HAP-1 (cell line): ENCODE data around the gene HK1.

Experiments used
- DNase-seq, 2 experiments: peaks; one replicate each; pipeline ENCODE4 v3.0.0-alpha.2; 2016 to 2020; ENCODE audit warnings: low spot score in 2 of 2
- H3K27me3 ChIP-seq: fragments of 250-450 bp; sonication (Bioruptor Pico); 2 replicates; pipeline ENCODE4 v1.5.1; 2020; ENCODE audit warnings: low read depth, mild to moderate bottlenecking, moderate library complexity
- H3K36me3 ChIP-seq: fragments of 250-450 bp; sonication (Bioruptor Pico); replicated peaks from 2 replicates; pipeline ENCODE4 v1.5.1; 2020; ENCODE audit warnings: mild to moderate bottlenecking
- H3K4me1 ChIP-seq: fragments of 250-450 bp; sonication (Bioruptor Pico); 2 replicates; pipeline ENCODE4 v1.5.1; 2020; ENCODE audit warnings: mild to moderate bottlenecking
- H3K4me3 ChIP-seq: fragments of 250-450 bp; sonication (Bioruptor Pico); 2 replicates; pipeline ENCODE4 v1.5.1; 2020; ENCODE audit warnings: mild to moderate bottlenecking, moderate library complexity
- H3K9me3 ChIP-seq: fragments of 250-450 bp; sonication (Bioruptor Pico); 2 replicates; pipeline ENCODE4 v1.5.1; 2020; ENCODE audit warnings: mild to moderate bottlenecking, moderate library complexity
- in situ Hi-C: fragments of 300-500 bp; cut with MboI; formaldehyde crosslinking; loops from 3 replicates; pipeline ENCODE4 v1.14.3; 2020; ENCODE audit warnings: low sequenced_read_pairs, inconsistent platforms, mixed read lengths

Gene HK1

DNA sequence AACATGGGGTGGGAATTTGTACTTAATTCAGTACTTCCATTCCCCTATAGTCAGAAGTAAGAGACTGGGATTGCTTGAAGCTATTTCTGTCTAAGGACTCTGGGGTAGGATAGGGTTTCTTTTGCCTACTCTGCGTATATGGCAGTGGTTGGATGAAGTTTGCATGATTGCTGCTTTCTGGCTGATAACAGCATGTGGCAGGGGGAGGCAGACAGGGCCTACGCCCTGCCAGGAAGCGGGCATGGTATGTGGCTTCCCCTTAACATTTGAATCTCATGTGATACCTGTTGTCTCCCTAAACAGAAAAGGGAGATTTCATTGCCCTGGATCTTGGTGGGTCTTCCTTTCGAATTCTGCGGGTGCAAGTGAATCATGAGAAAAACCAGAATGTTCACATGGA lies 81.3 kb downstream of the HK1 start:
- Histone ChIP-seq H3K27me3 (no peaks in the 10 kb centered on the region), H3K9me3 (no peaks in the 10 kb centered on the region), H3K4me3 (no peak overlapping the region), H3K36me3 (no peaks in the 10 kb centered on the region; the same call in none of the 2 replicates), H3K4me1 (no peaks in the 10 kb centered on the region)
- no peak for DNase-seq
- in situ Hi-C loops: no loop called here

DNA sequence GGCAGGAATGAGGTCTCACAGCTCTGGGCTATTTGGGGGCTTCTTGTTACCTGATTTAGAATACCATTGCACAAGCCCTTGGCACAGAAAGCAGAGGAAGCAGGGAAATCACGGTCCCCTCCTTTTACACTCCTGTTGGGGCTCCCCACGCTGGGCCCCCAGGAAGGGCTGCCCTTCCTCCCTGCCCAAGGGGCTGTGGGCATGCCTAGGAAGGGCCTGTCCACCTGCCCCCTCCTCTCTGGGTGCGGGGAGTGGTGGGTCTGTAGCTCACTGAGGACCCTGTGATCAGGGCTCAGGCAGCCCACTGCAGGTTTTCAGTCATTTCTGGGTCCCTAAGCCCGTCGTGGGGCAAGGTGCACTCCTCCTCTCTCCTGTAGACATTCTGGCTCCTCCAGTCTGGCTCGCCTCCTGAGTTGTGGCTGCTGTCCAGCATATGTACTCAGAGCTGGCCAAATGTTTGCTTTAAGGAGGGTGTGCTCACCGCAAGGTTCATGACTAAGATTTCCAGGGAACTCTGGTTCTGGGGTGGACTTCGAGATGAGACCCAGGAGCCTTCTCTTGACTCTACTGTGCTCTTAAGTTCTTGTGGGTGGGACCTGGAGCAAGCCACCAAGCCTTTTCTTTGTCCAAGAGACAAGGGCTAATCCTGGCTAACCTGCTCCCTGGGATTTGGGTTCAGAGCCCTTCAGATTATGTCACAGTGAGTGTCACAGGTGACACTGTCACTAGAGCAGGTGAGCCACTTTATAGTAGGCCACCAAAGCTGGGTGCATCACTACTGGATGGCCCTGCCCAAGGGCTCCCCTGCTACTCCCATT lies 82.4 kb downstream of the HK1 start:
- Histone ChIP-seq H3K27me3 (no peaks in the 10 kb centered on the region), H3K36me3 (peaks cover under 1% of the 10 kb centered on the region), H3K4me3 (no peak overlapping the region), H3K9me3 (no peaks in the 10 kb centered on the region), H3K4me1 (no peaks in the 10 kb centered on the region)
- no peak for DNase-seq
- in situ Hi-C loops: no loop called here

DNA sequence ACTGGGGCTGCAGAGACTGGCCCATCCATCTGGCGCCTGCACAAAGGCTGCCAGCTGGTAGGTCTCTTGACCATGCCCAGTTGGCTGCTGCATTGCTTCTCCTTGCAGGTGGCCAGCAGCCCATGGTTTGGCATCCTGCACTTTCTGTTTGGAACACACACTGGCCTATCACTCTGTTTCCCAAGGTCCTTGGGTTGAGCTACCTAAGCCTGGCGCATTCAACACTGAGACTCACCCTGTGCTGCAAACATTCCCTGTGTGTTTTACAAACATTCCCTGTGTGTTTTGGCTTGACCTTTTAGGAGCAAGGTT lies 83.0 kb downstream of the HK1 start:
- DNase-seq: no peak

DNA sequence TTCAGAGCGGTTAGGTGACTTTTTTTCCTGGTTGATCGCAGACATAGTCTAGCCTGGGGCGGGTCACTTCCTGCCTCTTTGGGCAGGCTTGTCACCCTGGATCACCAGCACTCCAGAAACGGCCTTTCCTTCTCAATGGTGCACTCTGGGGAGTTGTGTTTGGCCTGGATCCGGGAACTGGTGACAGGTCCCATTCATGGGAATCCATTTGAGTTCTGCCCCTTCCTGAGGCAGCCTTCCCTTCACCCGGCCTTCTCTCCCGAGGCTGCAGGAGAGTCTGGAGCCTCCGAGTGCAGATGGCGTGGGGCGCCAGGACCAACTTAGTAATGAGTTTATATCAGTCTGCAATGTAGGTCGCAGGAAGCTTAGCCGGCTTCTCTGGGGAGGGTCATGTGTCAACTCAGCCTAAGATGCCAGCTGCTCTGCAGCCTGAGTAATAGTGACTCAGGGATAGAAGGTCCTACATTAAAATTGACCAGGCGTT lies 84.2 kb downstream of the HK1 start:
- H3K4me3 ChIP-seq: no peak overlapping the region
- H3K4me1 ChIP-seq: no peaks in the 10 kb centered on the region
- in situ Hi-C loops: no loop called here
- DNase-seq: no peak
- H3K9me3 ChIP-seq: no peaks in the 10 kb centered on the region
- H3K36me3 ChIP-seq: peaks cover 5% of the 10 kb centered on the region
- H3K27me3 ChIP-seq: no peaks in the 10 kb centered on the region

More for the DNA sequence above, 83.0 kb downstream of the HK1 start:
- H3K36me3 ChIP-seq: peaks cover 5% of the 10 kb centered on the region
- in situ Hi-C loops: no loop called here
- H3K9me3 ChIP-seq: no peaks in the 10 kb centered on the region
- H3K4me3 ChIP-seq: no peak overlapping the region
- no peaks in the 10 kb centered on the region for H3K4me1 ChIP-seq
- no peaks in the 10 kb centered on the region for H3K27me3 ChIP-seq

DNA sequence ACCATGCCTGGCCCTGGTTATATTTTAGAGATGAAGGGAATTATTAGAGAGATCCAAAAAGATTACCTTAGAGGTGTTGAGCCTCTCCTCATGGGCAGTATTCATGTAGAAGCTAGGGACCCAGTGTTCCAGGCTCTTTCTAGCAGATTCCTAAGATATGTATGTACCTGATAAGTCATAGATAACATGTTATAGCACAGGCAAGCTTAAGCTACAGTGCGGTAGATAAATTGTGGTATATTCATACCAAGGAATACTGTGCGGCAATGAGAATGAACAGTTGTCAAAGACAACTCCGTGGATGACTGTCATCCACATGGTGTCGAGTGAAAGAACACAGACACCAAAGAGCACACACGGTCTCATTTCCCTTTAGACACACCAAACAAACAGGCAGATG lies 85.4 kb downstream of the HK1 start:
- no peaks in the 10 kb centered on the region for H3K9me3 ChIP-seq
- in situ Hi-C loops: no loop called here
- no peak overlapping the region for H3K4me3 ChIP-seq
- H3K36me3 ChIP-seq: peaks cover 5% of the 10 kb centered on the region
- no peaks in the 10 kb centered on the region for H3K27me3 ChIP-seq
- DNase-seq: no peak
- H3K4me1 ChIP-seq: no peaks in the 10 kb centered on the region

DNA sequence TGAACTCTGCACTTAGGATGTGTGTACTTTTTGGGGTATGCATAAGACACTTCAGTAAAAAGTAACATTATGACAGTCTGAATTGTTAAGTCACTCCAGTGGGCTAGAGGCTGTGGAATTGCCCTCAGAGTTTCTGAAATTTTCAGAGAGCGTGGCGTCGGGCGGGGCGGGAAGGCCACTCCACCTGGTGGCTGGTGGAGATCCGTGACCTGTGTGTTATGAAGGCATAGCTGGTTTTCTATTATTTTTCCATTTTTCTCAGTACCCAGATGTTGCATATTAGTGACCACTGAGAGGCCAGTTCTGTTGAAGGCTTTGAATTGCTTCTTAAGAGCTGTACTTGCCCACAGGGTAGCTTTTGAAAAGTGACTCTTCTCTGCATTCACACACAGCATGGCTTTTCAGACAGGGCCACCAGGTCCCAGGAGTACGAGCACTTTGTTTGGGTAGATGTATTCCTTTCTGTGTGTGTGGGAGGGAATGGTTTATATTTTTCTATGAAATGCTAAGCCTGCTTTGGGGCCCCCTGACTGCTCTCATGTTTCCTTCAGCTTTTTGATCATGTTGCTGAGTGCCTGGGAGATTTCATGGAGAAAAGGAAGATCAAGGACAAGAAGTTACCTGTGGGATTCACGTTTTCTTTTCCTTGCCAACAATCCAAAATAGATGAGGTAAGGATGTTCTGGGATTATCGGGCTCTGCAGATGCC lies 86.1 kb downstream of the HK1 start:
- Histone ChIP-seq H3K4me3 (no peak overlapping the region), H3K27me3 (no peaks in the 10 kb centered on the region), H3K4me1 (no peaks in the 10 kb centered on the region), H3K9me3 (no peaks in the 10 kb centered on the region), H3K36me3 (peaks cover 8% of the 10 kb centered on the region)
- no peak for DNase-seq
- in situ Hi-C loops: no loop called here

DNA sequence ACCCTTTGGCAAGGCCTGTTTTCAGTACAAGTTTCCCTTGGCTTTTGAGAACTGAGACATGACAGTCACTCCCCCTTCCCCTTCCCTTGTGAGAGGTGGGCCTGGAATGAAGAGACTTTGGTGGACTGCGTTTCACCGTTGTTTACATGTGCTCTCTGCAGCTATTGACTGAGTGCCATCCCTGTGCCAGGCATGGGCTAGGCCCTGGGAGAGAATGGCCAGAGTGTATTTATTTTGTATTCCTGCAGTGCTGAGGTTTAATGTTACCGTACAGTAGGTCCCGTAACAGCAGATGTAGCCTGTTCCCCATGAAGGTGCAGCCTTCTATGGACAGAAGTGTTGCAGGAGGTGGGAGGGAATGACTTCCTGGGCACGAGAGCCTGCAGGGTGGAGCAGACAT lies 88.4 kb downstream of the HK1 start:
- Histone ChIP-seq H3K36me3 (peaks cover 16% of the 10 kb centered on the region), H3K9me3 (no peaks in the 10 kb centered on the region), H3K4me1 (no peaks in the 10 kb centered on the region), H3K4me3 (no peak overlapping the region), H3K27me3 (no peaks in the 10 kb centered on the region)
- DNase-seq: no peak
- in situ Hi-C loops: no loop called here

DNA sequence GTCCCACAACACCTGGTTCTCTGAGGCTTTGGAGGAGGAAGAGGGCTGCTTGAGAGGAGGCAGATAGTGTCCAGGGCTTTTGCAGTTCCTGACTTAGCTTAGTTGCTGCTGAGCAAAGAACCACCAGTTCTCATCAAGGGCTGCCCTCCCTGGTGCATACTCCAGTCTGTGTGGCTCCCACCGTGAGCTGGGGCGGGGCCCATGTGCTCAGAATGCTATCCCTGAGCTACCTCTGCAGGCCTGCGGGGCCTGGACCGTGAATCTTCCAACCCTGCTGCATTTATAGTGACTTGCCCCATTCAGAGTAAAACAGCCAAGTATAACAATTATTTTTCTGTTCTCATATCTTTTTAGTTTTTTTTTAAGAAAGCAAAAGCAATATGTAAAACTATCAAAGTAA lies 89.2 kb downstream of the HK1 start:
- Histone ChIP-seq H3K4me1 (no peaks in the 10 kb centered on the region), H3K9me3 (no peaks in the 10 kb centered on the region), H3K36me3 (peaks cover 16% of the 10 kb centered on the region), H3K4me3 (no peak overlapping the region), H3K27me3 (no peaks in the 10 kb centered on the region)
- in situ Hi-C loops: no loop called here
- DNase-seq: no peak

DNA sequence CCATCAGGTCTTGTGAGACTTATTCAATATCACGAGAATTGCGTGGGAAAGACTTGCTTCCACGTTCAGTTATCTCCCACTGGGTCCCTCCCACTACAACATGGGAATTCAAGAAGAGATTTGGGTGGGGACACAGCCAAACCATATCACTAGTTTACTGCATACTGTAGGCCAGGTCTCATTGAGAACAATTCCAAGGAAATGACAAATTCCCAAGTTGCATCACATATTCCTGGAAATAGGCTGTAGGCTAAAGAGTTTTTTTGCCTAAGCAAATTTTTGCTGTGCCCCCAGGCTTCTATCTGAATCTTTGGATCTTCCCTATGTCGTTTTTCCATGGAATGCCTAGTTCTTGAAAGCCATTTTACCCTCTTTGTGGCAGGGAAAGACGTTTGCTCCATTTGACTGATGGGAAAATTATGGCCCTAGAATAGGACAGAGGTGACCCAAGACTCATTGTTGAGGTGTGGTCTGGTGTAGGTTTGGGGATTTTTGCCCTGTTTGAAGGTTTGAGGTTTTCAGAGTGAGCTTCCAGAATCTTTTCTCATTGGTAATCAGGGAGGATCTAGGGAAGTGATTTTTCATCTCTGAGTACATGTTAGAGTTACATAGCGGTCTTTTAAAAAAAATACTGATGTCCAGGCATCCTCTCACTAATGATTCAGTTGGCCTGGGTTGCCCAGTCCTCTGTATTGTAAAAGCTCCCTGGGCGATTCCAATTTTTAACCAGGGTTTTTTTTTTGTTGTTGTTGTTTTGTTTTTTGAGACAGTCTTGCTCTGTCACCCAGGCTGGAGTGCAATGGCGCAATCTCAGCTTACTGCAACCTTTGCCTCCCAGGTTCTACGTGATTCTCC lies 94.1 kb downstream of the HK1 start:
- in situ Hi-C loops: no loop called here
- Histone ChIP-seq H3K4me3 (no peak overlapping the region), H3K4me1 (no peaks in the 10 kb centered on the region), H3K9me3 (no peaks in the 10 kb centered on the region), H3K36me3 (peaks cover 16% of the 10 kb centered on the region), H3K27me3 (no peaks in the 10 kb centered on the region)
- DNase-seq: no peak

DNA sequence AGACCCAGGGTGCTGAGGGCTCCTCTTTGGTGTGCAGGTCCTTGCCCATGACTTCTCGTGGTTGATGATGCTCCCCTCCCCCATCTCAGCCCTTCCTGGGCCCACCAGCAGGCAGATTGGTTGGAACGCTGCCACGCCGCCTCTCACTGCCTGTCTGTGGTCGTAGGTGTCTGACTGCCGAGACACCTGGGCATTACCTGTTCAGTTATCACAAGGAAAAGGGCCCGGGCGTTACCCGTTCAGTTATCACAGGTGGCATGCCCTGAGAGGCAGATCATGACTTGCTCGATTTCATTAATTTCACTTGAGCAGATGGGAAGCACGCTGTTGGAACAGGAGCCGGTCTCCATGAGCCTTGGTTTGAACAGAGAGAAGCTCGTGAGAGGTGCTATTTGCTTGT lies 95.9 kb downstream of the HK1 start:
- H3K27me3 ChIP-seq: no peaks in the 10 kb centered on the region
- H3K9me3 ChIP-seq: no peaks in the 10 kb centered on the region
- no peaks in the 10 kb centered on the region for H3K4me1 ChIP-seq
- in situ Hi-C loops: no loop called here
- no peak for DNase-seq
- no peak overlapping the region for H3K4me3 ChIP-seq
- H3K36me3 ChIP-seq: peaks cover 14% of the 10 kb centered on the region

DNA sequence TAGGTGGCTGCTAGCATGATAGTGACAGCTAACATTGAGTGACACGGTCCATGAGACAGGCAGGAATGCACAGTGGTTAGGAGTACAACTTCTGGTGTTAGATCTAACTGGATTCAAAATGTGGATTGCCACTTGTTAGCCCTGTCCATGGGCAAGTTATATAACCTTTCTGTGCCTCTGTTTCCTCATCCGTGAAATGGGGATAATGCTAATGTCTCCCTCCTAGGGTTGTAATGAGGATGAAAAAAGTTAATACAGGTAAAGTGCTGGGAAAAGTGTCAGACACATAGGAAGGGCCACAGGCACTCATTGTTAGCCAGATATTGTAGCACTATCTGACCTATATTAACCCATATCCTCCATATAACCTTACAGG lies 96.6 kb downstream of the HK1 start:
- H3K4me3 ChIP-seq: no peak overlapping the region
- no peak for DNase-seq
- in situ Hi-C loops: no loop called here
- no peaks in the 10 kb centered on the region for H3K9me3 ChIP-seq
- no peaks in the 10 kb centered on the region for H3K4me1 ChIP-seq
- H3K27me3 ChIP-seq: no peaks in the 10 kb centered on the region
- H3K36me3 ChIP-seq: peaks cover 18% of the 10 kb centered on the region

DNA sequence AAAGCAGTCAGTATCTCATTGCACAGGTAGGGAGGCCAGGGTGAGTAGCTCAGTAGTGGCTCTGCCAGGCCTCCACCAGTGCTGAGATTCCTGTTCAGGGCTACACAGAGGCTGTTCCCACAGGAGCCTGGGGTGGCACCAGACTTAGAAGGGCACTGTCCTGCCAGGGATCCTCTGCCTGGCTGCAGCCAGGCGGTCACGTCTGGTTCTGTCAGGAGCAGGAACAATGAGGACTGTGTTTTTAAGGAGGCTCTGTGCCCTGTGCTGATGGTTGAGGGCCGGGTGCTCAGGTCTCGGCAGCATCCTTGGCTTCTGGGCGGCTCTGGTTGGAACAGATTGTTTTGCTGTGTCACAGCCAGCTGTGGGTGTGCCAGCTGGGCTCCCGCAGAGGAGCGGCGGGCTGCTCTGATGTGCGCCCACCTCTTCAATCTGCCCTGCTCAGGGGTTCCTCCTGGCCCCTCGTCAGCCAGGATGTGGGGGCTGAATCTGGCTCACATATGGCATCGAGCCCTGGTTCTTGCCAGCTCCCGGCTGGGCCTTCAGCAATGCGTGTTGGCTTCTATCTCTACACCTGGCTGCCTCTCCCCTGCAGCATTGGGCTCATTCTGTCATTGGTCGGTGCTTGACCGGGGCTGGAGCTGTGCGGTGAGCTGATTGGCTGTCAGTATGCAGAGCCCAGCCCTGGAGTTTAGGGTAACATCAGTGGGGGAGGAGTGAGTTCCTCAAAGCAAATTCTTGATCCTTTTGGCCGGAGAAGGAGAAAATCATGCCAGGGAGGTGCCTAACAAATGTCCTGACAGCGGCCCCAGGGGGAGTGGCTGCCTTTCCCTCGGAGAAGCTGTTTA lies 97.2 kb downstream of the HK1 start:
- H3K36me3 ChIP-seq: peaks cover 22% of the 10 kb centered on the region

DNA sequence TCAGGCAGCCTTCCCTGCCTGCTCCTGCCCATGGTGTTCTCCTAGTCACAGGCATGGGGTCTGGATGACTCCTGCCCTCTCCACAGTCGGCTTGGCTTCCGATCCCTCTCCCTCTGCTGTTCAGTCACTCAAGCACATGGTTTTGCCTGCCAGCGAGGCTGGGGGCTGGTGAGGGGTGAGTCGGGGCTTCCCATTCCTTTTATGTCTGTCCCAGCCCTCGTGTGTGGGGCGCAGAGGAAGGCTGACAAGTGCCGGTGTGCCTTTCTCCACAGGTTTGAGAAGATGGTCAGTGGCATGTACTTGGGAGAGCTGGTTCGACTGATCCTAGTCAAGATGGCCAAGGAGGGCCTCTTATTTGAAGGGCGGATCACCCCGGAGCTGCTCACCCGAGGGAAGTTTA lies 98.4 kb downstream of the HK1 start:
- no peak for DNase-seq
- Histone ChIP-seq H3K4me1 (no peaks in the 10 kb centered on the region), H3K4me3 (no peak overlapping the region), H3K27me3 (no peaks in the 10 kb centered on the region), H3K36me3 (peaks cover 22% of the 10 kb centered on the region), H3K9me3 (no peaks in the 10 kb centered on the region)
- in situ Hi-C loops: no loop called here

More for the DNA sequence above, 97.2 kb downstream of the HK1 start:
- in situ Hi-C loops: no loop called here
- Histone ChIP-seq H3K4me3 (no peak overlapping the region), H3K27me3 (no peaks in the 10 kb centered on the region), H3K9me3 (no peaks in the 10 kb centered on the region), H3K4me1 (no peaks in the 10 kb centered on the region)
- no peak for DNase-seq
